GM21717 (cell line): ENCODE measurements around the gene INHBE.
"Not testable (repeated sequence)": the region's sequence is repeated elsewhere in the genome, so short reads cannot be mapped to it uniquely, and the experiment has no call there.

Source experiments
- ATAC-seq: cut with Tn5 transposase; IDR thresholded peaks from one replicate; pipeline ENCODE4 v1.9.1; 2021; ENCODE audit warnings: mild to moderate bottlenecking, moderate library complexity; ENCODE audit not compliant: unreplicated experiment

Gene INHBE

DNA sequence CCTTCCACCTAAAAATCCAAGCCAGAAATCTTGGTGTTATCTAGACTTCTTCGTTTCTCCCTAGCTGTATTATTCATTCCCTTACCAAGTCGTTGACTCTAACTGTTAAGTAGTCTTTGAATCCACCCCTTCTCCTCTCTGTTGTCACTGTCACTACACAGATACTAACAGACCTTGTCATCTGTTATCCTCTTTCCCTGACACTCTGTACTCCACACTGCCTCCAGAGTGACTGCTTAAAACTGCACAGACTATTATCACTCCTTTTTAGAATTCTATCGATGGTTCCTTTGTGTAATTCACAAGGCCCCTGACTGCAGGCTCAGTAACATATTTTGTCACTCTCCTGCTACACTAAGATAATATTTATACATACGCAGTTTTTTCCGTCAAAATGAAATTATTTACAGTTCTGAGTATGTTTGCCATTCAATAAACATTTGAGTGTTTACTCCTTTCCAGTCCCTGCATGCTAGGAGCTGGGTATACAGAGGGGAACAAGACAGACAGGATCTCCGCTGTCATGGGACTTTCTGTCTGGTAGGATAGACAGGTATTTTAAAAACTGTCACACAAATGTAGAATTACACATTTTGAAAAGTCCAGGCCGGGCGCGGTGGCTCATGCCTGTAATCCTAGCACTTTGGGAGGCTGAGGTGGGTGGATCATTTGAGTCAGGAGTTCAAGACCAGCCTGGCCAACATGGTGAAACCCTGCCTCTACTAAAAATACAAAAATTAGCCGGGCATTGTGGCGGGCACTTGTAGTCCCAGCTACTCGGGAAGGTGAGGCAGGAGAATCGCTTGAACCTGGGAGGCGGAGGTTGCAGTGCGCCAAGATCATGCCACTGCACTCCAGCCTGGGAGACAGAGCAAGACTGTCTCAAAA is 36.5 kb downstream of the INHBE start:
- no peak for ATAC-seq

DNA sequence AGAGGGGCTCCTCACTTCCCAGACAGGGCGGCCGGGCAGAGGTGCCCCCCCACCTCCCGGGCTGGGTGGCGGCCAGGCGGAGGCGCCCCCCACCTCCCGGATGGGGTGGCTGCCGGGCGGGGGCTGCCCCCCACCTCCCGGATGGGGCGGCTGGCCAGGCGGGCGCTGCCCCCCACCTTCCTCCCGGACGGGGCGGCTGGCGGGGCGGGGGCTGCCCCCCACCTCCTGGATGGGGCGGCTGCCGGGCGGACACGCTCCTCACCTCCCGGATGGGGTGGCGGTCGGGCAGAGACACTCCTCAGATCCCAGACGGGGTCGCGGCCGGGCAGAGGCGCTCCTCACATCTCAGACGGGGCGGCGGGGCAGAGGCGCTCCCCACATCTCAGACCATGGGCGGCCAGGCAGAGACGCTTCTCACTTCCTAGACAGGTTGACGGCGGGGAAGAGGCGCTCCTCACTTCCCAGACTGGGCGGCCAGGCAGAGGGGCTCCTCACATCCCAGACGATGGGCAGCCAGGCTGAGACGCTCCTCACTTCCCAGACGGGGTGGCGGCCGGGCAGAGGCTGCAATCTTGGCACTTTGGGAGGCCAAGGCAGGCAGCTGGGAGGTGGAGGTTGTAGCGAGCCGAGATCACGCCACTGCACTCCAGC is 40.1 kb downstream of the INHBE start:
- not testable (repeated sequence) for ATAC-seq

DNA sequence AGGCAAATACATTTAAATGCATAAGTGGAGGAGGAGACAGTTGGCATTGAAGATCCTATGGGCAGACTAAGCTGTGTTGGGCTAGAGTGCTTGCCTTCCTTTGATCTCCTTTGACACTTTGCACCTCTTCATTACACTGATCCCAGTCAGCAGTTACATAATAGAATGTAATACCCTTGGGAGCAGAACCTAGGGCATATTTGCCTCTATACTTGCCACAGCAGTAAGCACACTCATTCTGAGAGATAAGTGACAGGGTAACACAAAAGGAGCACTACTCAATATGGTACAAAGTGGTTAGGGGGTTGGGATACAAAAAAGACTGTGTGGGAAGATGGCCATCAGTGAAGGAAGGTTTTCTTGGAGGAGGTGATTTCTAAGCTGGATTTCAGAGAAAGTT is 41.7 kb downstream of the INHBE start:
- ATAC-seq, result no peak

DNA sequence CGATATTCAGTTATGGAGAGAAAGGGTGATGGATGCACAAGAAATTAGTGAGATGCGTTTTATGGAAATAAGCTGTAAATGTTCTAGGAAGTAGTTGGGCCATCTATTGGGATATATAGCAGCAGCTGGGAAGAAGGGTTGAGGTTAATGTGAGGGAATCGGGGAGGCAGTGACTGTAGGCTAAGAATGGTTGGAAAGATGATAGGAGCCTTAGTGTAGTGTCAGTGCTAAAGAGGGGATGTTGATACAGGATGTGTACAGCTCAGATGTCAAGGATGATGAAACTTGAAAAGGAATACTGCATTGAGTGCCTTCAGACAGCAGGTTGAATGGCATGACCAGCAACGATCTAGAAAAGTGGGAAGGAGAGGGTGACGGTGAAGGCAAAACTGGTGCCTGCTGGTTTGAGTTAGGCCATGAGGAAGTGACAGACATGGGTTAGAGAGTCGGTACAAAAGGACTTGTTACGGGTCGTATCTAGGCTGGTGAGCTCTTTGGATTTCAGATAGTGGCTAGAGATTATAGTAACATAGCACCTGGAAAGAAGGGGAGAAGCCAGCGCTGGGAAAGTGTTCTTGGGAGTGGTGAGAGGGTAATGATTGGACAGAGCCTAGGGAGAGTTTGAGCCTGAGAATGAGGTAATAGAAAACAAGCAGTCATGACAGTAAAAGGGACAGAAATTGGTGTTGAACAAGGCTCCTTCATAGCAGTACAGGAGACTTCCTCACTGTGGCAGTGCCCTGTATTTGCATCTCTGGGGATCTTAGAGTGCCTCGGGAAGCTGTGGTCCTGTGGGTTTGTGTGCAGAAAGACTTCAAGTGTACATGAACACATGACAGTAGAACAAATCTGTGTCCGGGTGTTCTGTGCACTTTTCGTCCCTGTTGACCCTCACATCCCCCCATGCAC is 42.4 kb downstream of the INHBE start:
- no peak for ATAC-seq

GRCh38 chr12:57498132-57498502 is 43.0 kb downstream of the INHBE start:
- no peak for ATAC-seq

DNA sequence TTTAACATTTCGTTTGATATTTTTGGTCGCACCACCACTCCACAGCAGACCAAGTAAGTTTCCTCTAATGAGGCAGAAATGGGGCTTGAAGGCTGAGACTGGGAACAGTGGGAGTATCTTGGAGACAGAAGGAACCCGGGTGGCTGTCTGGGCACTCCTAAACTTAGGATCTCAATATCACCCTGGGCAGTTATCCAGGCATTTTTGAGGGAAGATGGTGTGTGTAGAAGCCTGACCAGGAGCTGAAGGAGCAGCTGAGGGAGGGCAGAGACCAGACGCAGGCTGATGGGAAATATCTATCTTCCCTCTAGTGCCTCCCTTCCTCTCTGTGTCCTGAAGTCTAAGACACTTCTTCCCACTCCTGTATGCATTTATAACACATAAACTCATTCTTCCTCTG is 43.5 kb downstream of the INHBE start:
- no peak for ATAC-seq

- ATAC-seq, result no peak
Measured at GRCh38 chr12:57500213-57500612, 45.1 kb downstream of the INHBE start.

GRCh38 chr12:57502311-57502969 is 47.3 kb downstream of the INHBE start:
- ATAC-seq, result not testable (repeated sequence)

- not testable (repeated sequence) for ATAC-seq
Measured at GRCh38 chr12:57506541-57506940, 51.4 kb downstream of the INHBE start.
